ENCODE data around the gene RABEP1.

- TF ChIP-seq CTCF (IDR thresholded peaks at IDR 0.05), result no peak
- TF ChIP-seq POLR2A (IDR thresholded peaks at IDR 0.05), result no peak
- TF ChIP-seq POLR2AphosphoS5 (IDR thresholded peaks at IDR 0.05), result no peak
Observed at GRCh38 chr17:5413682-5414081, 131.6 kb downstream of the RABEP1 start.

Data from prostate gland (tissue), 2 donors.